ENCODE data around the gene STK4.

STK4 gene

DNA sequence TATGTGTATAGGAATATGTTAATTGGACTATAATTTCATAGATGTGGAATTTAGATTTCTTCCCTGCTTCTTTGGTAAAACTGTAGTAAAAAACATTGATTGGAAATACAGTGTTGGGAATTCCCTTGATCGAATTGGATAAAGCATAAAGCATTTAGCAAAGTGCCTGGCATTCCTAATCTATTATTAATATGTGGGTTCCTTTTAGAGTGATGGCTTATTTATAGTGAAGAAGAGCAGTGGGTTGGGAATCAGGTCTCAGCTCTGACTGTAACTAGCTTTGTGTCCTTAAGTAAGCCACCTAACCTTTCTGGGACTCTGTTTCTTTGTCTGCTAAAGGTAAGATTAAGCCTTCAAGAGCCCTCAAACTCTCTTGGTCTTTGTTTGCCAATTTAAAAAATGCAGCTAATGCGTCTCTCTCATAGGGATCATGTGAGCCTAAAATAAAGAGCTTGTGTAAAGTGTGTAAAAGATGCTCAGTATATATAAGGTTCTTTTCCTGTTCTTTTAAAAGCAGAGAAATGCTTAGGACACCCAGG, 81.3 kb downstream of the STK4 start:
- H3K4me3 ChIP-seq (ENCODE audit: control insufficient read depth, low read depth, low read length), result no peak overlapping the region
- DNase-seq (ENCODE audit: low read depth), result no peak
- TF ChIP-seq, protein P1, sequence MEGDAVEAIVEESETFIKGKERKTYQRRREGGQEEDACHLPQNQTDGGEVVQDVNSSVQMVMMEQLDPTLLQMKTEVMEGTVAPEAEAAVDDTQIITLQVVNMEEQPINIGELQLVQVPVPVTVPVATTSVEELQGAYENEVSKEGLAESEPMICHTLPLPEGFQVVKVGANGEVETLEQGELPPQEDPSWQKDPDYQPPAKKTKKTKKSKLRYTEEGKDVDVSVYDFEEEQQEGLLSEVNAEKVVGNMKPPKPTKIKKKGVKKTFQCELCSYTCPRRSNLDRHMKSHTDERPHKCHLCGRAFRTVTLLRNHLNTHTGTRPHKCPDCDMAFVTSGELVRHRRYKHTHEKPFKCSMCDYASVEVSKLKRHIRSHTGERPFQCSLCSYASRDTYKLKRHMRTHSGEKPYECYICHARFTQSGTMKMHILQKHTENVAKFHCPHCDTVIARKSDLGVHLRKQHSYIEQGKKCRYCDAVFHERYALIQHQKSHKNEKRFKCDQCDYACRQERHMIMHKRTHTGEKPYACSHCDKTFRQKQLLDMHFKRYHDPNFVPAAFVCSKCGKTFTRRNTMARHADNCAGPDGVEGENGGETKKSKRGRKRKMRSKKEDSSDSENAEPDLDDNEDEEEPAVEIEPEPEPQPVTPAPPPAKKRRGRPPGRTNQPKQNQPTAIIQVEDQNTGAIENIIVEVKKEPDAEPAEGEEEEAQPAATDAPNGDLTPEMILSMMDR (IDR thresholded peaks at IDR 0.05; ENCODE audit: control insufficient read depth, insufficient read depth, low read depth, low read length, missing control alignments), result no peak

DNA sequence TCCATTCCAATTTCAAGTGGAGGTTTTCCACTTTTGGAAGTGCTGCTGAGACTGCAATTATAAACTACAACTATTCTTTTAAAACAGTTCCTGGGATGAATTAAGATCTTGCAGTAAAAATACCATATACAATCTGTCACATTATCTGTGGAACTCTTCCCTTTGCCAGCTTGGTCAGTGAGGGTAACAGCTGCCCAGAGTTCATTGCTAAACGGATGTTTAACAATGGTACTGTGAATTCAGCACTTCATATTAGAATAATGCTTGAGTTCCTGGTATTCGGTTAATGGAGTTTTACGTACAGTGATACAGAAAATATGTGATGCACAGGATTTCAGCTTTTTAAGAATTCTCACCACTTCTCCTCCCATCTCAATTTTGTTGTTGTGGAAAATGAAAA, 83.1 kb downstream of the STK4 start:
- no peak overlapping the region for H3K4me3 ChIP-seq (ENCODE audit: control insufficient read depth, low read depth, low read length)
- TF ChIP-seq, protein P1 (IDR thresholded peaks at IDR 0.05; ENCODE audit: control insufficient read depth, insufficient read depth, low read depth, low read length, missing control alignments), result no peak
- no peak for DNase-seq (ENCODE audit: low read depth)

DNA sequence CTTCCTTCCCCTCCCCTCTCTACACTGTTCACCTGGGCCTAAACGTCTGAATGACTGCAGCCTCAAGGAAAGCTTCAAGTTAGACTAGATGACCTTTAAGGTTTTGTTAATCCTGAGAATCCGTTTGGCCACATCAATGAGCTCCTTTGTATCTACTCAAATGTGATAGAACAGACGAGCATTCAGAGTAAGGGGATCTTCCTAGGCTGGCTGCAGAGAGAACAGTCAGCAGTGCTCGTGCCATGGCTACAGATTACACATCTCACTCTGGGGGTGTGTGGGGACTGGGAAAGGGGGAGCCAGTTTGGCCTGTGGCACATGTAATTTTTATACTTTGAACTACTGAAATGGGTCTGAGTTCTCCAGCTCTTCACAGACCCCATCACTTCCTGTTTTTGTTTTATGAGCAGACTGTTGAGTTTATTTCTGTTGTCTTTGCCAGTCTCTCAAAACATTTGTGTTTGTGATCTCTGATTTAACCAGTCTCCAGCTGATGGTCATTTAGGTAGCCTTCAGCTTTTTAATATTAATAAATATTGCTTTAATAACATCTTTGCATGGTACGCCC, 83.7 kb downstream of the STK4 start:
- DNase-seq (ENCODE audit: low read depth), result no peak
- TF ChIP-seq, protein P1 (IDR thresholded peaks at IDR 0.05; ENCODE audit: control insufficient read depth, insufficient read depth, low read depth, low read length, missing control alignments), result no peak
- H3K4me3 ChIP-seq (ENCODE audit: control insufficient read depth, low read depth, low read length), result no peak overlapping the region

DNA sequence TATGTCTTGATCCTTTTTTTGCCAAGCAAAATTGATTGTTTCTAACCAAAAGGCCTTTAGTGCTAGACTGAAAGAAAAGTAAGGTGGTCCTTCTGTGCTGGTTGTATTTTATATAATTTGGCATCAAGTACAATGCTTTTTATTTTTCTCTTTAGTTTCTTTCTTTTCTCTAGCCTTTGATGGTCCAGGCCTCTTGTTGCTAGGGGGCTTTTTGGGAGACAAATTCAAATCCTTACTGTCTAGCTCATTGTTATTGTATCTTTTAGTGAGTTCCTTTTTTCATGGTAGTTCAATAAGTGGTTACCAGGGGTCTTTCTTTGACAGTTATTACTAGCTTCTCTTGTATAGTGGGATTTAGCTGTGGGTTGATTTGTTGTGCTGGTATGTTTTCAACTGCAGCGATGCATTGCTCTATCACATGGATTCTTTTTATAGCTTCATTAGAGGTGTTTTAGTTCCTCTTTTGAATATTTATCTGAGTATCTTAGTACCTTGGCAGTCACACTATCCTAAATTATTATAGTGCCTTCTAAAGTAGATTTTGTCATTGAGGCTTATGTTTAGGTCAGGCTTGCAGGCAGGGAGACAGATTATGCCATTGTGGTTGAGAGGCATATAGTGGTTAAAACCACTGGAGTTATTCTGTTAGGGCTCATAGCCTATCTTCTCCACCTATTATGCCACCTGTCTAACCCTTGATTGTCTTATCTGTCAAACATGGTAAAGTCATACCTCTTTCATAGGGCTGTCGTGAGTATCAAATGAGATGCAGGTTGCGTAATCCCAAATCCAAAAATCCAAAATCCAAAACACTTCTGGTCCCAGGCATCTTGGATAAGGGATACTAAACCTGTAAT, 85.1 kb downstream of the STK4 start:
- H3K4me3 ChIP-seq (ENCODE audit: control insufficient read depth, low read depth, low read length), result no peak overlapping the region
- TF ChIP-seq, protein P1 (IDR thresholded peaks at IDR 0.05; ENCODE audit: control insufficient read depth, insufficient read depth, low read depth, low read length, missing control alignments), result no peak
- no peak for DNase-seq (ENCODE audit: low read depth)

DNA sequence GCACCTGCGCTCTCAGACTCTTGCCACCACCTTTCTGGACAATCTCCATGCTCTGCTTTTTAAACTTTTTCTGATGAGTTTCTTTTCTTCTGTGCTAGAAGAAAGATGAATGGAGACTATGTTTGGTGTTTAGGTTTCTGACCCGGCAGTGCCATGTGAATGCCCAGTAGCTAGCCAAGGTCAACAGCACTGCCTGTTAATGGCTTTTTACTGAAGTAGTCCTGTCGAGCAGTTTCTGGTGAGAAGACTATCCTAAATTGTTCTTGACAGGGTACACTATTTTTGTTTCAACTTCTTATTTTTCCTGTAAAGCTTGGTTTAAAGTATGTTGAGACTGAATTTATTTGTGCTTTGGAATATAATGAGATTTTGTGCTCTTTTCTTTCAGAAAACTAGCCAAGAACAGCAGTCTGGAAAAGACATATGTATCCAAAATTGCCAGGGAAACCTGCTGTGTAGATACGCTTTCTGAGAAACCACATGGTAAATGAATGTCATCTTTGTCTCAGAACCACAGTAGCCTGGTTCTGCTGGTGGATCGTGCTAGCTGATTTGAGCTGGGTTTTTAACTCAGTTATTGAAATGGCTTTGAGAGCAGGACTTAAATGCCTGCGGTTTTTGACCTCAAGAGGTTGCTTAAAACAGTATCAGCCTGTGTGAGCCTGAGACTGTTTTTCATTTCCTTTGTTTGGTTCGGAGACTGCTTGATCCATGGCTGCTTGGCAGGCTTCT, 86.6 kb downstream of the STK4 start:
- peak; percentile 77 for DNase-seq (ENCODE audit: low read depth)

More for the DNA sequence above, 86.6 kb downstream of the STK4 start:
- TF ChIP-seq, protein P1 (IDR thresholded peaks at IDR 0.05; ENCODE audit: control insufficient read depth, insufficient read depth, low read depth, low read length, missing control alignments), result no peak
- no peak overlapping the region for H3K4me3 ChIP-seq (ENCODE audit: control insufficient read depth, low read depth, low read length)

Measured in AG09309 (cell line).